ENCODE data around the gene AK5. TPM values are rescaled to one million over a fixed set of nuclear protein-coding genes. Genes with fewer than 3 reads are reported as not detected.
A peak's percentile ranks its signal among the peaks of the same experiment; 100 is the strongest.

Gene AK5
- total RNA-seq, 6 donors from 2014 or later: 0.10 to 0.74 TPM; not detected in 4

GRCh38 chr1:77499466-77499865 is 217.6 kb downstream of the AK5 start:
- Histone ChIP-seq H3K4me1 (no peaks in the 10 kb centered on the region), H3K27me3 (no peaks in the 10 kb centered on the region), H3K4me3 (no peak overlapping the region), H3K9me3 (no peaks in the 10 kb centered on the region), H3K27ac (no peak overlapping the region), H3K36me3 (no peaks in the 10 kb centered on the region)
- DNase-seq (no peak), ATAC-seq (ENCODE audit: low FRiP score in 2 of 2) (no peak)
- TF ChIP-seq POLR2AphosphoS5 (IDR thresholded peaks at IDR 0.05) (no peak), EP300 (IDR thresholded peaks at IDR 0.05) (no peak), POLR2A (IDR thresholded peaks at IDR 0.05) (no peak), CTCF (IDR thresholded peaks at IDR 0.05) (no peak)
- WGBS, 2 donors: 87 to 92% methylated on average over 5 of the region's 5 CpGs

GRCh38 chr1:77504986-77505385 is 223.2 kb downstream of the AK5 start:
- H3K27ac ChIP-seq: no peak overlapping the region
- no peaks in the 10 kb centered on the region for H3K9me3 ChIP-seq
- no peaks in the 10 kb centered on the region for H3K4me1 ChIP-seq
- DNase-seq: no peak
- ATAC-seq (ENCODE audit: low FRiP score in 2 of 2): peak in 1 of 2 donors; percentile 55
- H3K27me3 ChIP-seq: no peaks in the 10 kb centered on the region
- TF ChIP-seq EP300 (IDR thresholded peaks at IDR 0.05): no peak
- TF ChIP-seq POLR2A (IDR thresholded peaks at IDR 0.05): no peak
- no peak for TF ChIP-seq CTCF (IDR thresholded peaks at IDR 0.05)
- no peak for TF ChIP-seq POLR2AphosphoS5 (IDR thresholded peaks at IDR 0.05)
- H3K36me3 ChIP-seq: no peaks in the 10 kb centered on the region
- H3K4me3 ChIP-seq: no peak overlapping the region
- WGBS, 2 donors: 44 to 60% methylated on average over 4 of the region's 4 CpGs

GRCh38 chr1:77506771-77507170 is 225.0 kb downstream of the AK5 start:
- DNase-seq (no peak), ATAC-seq (ENCODE audit: low FRiP score in 2 of 2) (no peak)
- H3K36me3 ChIP-seq: no peaks in the 10 kb centered on the region
- TF ChIP-seq POLR2A (IDR thresholded peaks at IDR 0.05) (no peak), EP300 (IDR thresholded peaks at IDR 0.05) (no peak), POLR2AphosphoS5 (IDR thresholded peaks at IDR 0.05) (no peak)
- H3K9me3 ChIP-seq: no peaks in the 10 kb centered on the region
- no peaks in the 10 kb centered on the region for H3K27me3 ChIP-seq
- 71 to 88% methylated on average over 4 of the region's 4 CpGs for WGBS, 2 donors
- no peak overlapping the region for H3K27ac ChIP-seq
- no peaks in the 10 kb centered on the region for H3K4me1 ChIP-seq
- H3K4me3 ChIP-seq: no peak overlapping the region

- no peak overlapping the region for H3K27ac ChIP-seq
- H3K27me3 ChIP-seq: no peaks in the 10 kb centered on the region
- H3K36me3 ChIP-seq: no peaks in the 10 kb centered on the region
- ATAC-seq (ENCODE audit: low FRiP score in 2 of 2) (no peak), DNase-seq (no peak)
- TF ChIP-seq POLR2AphosphoS5 (IDR thresholded peaks at IDR 0.05) (no peak), EP300 (IDR thresholded peaks at IDR 0.05) (no peak), CTCF (IDR thresholded peaks at IDR 0.05) (no peak), POLR2A (IDR thresholded peaks at IDR 0.05) (no peak)
- no peak overlapping the region for H3K4me3 ChIP-seq
- no peaks in the 10 kb centered on the region for H3K9me3 ChIP-seq
- 77 to 78% methylated on average over 3 of the region's 3 CpGs for WGBS, 2 donors
- no peaks in the 10 kb centered on the region for H3K4me1 ChIP-seq
These were observed 227.3 kb downstream of the AK5 start for GRCh38 chr1:77509051-77509492.

- no peaks in the 10 kb centered on the region for H3K9me3 ChIP-seq
- no peak for DNase-seq
- H3K4me3 ChIP-seq: no peak overlapping the region
- peaks cover 0 to 4% (median 2%) of the 10 kb centered on the region in 4 donors for H3K4me1 ChIP-seq
- TF ChIP-seq EP300 (IDR thresholded peaks at IDR 0.05): no peak
- no peak for TF ChIP-seq POLR2AphosphoS5 (IDR thresholded peaks at IDR 0.05)
- no peak for TF ChIP-seq POLR2A (IDR thresholded peaks at IDR 0.05)
- TF ChIP-seq CTCF (IDR thresholded peaks at IDR 0.05): no peak
- H3K27ac ChIP-seq: no peak overlapping the region
- no peak for ATAC-seq (ENCODE audit: low FRiP score in 2 of 2)
- 83 to 94% methylated on average over 2 of the region's 2 CpGs for WGBS, 2 donors
- no peaks in the 10 kb centered on the region for H3K36me3 ChIP-seq
- no peaks in the 10 kb centered on the region for H3K27me3 ChIP-seq
These were observed 228.1 kb downstream of the AK5 start for GRCh38 chr1:77509898-77510297.
